ENCODE data around the gene ARHGAP15. TPM values are rescaled to one million over a fixed set of nuclear protein-coding genes. Genes with fewer than 3 reads are reported as not detected.

ARHGAP15 gene
- total RNA-seq, 1 donor, result 334 TPM

- no peaks in the 10 kb centered on the region for H3K27me3 ChIP-seq (ENCODE audit: insufficient read depth, low read length)
- H3K4me1 ChIP-seq (ENCODE audit: insufficient read depth, low read length), result no peaks in the 10 kb centered on the region
- no peaks in the 10 kb centered on the region for H3K9me3 ChIP-seq (ENCODE audit: low read depth, low read length)
- H3K4me3 ChIP-seq (ENCODE audit: low read length), result no peak overlapping the region
Observed at GRCh38 chr2:143802242-143802641, 673.0 kb downstream of the ARHGAP15 start.

GRCh38 chr2:143802871-143803650, 673.8 kb downstream of the ARHGAP15 start:
- peaks cover 5% of the 10 kb centered on the region for H3K4me1 ChIP-seq (ENCODE audit: insufficient read depth, low read length)
- H3K27me3 ChIP-seq (ENCODE audit: insufficient read depth, low read length), result no peaks in the 10 kb centered on the region
- no peak overlapping the region for H3K4me3 ChIP-seq (ENCODE audit: low read length)
- H3K9me3 ChIP-seq (ENCODE audit: low read depth, low read length), result no peaks in the 10 kb centered on the region

- H3K27me3 ChIP-seq (ENCODE audit: insufficient read depth, low read length), result no peaks in the 10 kb centered on the region
- H3K4me1 ChIP-seq (ENCODE audit: insufficient read depth, low read length), result peaks cover 7% of the 10 kb centered on the region
- H3K9me3 ChIP-seq (ENCODE audit: low read depth, low read length), result no peaks in the 10 kb centered on the region
- no peak overlapping the region for H3K4me3 ChIP-seq (ENCODE audit: low read length)
Observed at GRCh38 chr2:143803936-143804335, 674.7 kb downstream of the ARHGAP15 start.

GRCh38 chr2:143805666-143806065, 676.4 kb downstream of the ARHGAP15 start:
- no peaks in the 10 kb centered on the region for H3K9me3 ChIP-seq (ENCODE audit: low read depth, low read length)
- no peaks in the 10 kb centered on the region for H3K27me3 ChIP-seq (ENCODE audit: insufficient read depth, low read length)
- no peak overlapping the region for H3K4me3 ChIP-seq (ENCODE audit: low read length)
- H3K4me1 ChIP-seq (ENCODE audit: insufficient read depth, low read length), result peaks cover 7% of the 10 kb centered on the region

GRCh38 chr2:143807192-143807591, 678.0 kb downstream of the ARHGAP15 start:
- no peaks in the 10 kb centered on the region for H3K27me3 ChIP-seq (ENCODE audit: insufficient read depth, low read length)
- H3K9me3 ChIP-seq (ENCODE audit: low read depth, low read length), result no peaks in the 10 kb centered on the region
- H3K4me3 ChIP-seq (ENCODE audit: low read length), result no peak overlapping the region
- peaks cover 7% of the 10 kb centered on the region for H3K4me1 ChIP-seq (ENCODE audit: insufficient read depth, low read length)

GRCh38 chr2:143807671-143808070, 678.5 kb downstream of the ARHGAP15 start:
- H3K4me3 ChIP-seq (ENCODE audit: low read length), result no peak overlapping the region
- no peaks in the 10 kb centered on the region for H3K9me3 ChIP-seq (ENCODE audit: low read depth, low read length)
- H3K4me1 ChIP-seq (ENCODE audit: insufficient read depth, low read length), result peaks cover 7% of the 10 kb centered on the region
- H3K27me3 ChIP-seq (ENCODE audit: insufficient read depth, low read length), result no peaks in the 10 kb centered on the region

- Histone ChIP-seq H3K4me3 (ENCODE audit: low read length) (no peak overlapping the region), H3K4me1 (ENCODE audit: insufficient read depth, low read length) (peaks cover 7% of the 10 kb centered on the region), H3K27me3 (ENCODE audit: insufficient read depth, low read length) (no peaks in the 10 kb centered on the region), H3K9me3 (ENCODE audit: low read depth, low read length) (no peaks in the 10 kb centered on the region)
Observed at GRCh38 chr2:143808166-143808565, 678.9 kb downstream of the ARHGAP15 start.

- Histone ChIP-seq H3K27me3 (ENCODE audit: insufficient read depth, low read length) (no peaks in the 10 kb centered on the region), H3K4me3 (ENCODE audit: low read length) (no peak overlapping the region), H3K9me3 (ENCODE audit: low read depth, low read length) (no peaks in the 10 kb centered on the region), H3K4me1 (ENCODE audit: insufficient read depth, low read length) (no peaks in the 10 kb centered on the region)
Observed at GRCh38 chr2:143815082-143815481, 685.9 kb downstream of the ARHGAP15 start.

- Histone ChIP-seq H3K9me3 (ENCODE audit: low read depth, low read length) (no peaks in the 10 kb centered on the region), H3K4me3 (ENCODE audit: low read length) (no peak overlapping the region), H3K4me1 (ENCODE audit: insufficient read depth, low read length) (no peaks in the 10 kb centered on the region), H3K27me3 (ENCODE audit: insufficient read depth, low read length) (no peaks in the 10 kb centered on the region)
Observed at GRCh38 chr2:143816916-143817315, 687.7 kb downstream of the ARHGAP15 start.
